KOPT-K1 (cell line): ENCODE data around the gene AFAP1L1.
"Not testable (repeated sequence)": the region's sequence is repeated elsewhere in the genome, so short reads cannot be mapped to it uniquely, and the experiment has no call there.

Experiments
- H3K27ac ChIP-seq: fragments of 200-600 bp; sonication (generic); 2 replicates; pipeline ENCODE4 v1.5.1; 2016; ENCODE audit warnings: antibody characterized with exemption, mild to moderate bottlenecking, low read depth, low read length; ENCODE audit not compliant: poor library complexity, severe bottlenecking
- H3K36me3 ChIP-seq: fragments of 200-600 bp; sonication (generic); 2 replicates; pipeline ENCODE4 v1.5.1; 2017; ENCODE audit warnings: antibody characterized with exemption, mild to moderate bottlenecking, low read length, moderate library complexity; ENCODE audit not compliant: insufficient read depth
- H3K9me3 ChIP-seq: fragments of 200-600 bp; sonication (generic); 2 replicates; pipeline ENCODE4 v1.5.1; 2017; ENCODE audit warnings: antibody characterized with exemption, low read length, mild to moderate bottlenecking; ENCODE audit not compliant: insufficient read depth, poor library complexity, severe bottlenecking

Gene AFAP1L1

DNA sequence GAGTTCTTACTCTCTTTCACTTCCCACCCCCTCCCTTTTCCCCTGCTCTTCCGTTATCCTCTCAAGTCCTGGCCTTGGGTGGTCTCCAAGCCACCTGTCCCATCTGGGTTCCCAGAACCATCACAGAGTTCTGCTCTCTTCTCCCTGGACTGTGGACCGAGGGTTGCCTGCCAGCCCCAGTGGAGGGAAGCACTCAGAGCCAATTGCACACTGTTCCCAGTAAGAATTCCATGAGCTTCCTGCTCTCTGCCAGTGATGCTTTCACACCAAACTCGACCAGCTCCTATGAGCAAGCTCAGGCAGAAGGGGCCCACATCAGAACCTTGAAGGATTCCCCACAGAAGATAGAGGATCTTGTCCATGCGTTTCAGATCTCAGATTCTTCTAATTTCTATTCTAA, 20.1 kb upstream of the AFAP1L1 start:
- Histone ChIP-seq H3K36me3 (no peaks in the 10 kb centered on the region), H3K9me3 (no peaks in the 10 kb centered on the region), H3K27ac (no peak overlapping the region)

DNA sequence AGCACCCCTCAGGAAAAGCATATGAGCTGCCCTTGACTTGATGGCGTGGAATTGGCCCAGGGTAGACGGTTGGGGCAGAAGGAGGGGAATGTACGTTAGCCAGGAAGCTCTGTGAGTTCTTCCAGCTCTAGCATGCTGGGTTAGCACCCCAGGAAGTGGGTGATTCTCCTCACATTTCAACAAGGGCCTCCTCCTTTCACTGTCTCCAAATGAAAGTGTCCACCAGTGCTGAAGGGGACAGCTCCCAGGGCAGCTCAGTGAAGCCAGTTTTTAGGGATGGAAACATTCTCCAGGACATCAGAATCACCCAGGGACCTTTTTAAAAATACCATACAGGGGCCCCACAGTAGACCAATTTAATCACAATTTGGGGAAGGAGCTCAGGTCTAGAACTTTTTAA, 17.2 kb upstream of the AFAP1L1 start:
- no peaks in the 10 kb centered on the region for H3K9me3 ChIP-seq

DNA sequence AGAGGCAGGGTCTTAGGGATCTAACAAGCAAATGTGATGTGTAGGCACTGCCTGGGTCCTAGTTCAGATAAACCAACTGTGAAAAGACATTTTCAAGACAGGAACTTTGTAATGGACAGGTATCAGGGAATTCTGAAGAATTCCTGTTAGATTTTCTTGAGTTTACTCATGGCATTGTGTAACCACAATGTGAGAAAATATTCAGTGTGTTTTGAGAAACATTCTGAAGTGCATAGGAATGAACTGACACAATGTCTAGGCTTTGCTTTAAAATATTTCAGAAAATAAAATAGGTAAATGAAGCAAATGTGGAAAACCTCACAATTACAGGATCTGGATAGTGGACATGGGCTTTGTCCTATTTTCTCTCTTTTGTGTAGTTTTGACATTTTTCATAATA, 15.2 kb upstream of the AFAP1L1 start:
- Histone ChIP-seq H3K27ac (no peak overlapping the region), H3K9me3 (no peaks in the 10 kb centered on the region), H3K36me3 (no peaks in the 10 kb centered on the region)

More for the DNA sequence above, 17.2 kb upstream of the AFAP1L1 start:
- no peak overlapping the region for H3K27ac ChIP-seq
- H3K36me3 ChIP-seq = no peaks in the 10 kb centered on the region

DNA sequence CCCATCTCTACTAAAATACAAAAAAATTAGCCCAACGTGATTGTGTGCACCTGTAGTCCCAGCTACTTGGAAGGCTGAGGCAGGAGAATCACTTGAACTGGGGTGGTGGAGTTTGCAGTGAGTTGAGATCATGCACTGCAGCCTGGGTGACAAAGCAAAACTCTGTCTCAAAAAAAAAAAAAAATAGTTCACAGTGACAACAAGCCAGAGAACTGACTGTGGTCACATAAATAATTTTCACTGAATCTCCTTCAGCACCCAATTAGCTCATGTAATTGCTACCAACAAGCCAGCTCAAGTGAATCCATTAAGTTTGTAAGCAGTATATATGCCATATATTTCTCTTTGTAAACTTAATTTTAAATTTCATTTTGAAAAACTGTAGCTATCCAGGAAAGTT, 14.5 kb upstream of the AFAP1L1 start:
- Histone ChIP-seq H3K9me3 (no peaks in the 10 kb centered on the region), H3K27ac (no peak overlapping the region), H3K36me3 (no peaks in the 10 kb centered on the region)

DNA sequence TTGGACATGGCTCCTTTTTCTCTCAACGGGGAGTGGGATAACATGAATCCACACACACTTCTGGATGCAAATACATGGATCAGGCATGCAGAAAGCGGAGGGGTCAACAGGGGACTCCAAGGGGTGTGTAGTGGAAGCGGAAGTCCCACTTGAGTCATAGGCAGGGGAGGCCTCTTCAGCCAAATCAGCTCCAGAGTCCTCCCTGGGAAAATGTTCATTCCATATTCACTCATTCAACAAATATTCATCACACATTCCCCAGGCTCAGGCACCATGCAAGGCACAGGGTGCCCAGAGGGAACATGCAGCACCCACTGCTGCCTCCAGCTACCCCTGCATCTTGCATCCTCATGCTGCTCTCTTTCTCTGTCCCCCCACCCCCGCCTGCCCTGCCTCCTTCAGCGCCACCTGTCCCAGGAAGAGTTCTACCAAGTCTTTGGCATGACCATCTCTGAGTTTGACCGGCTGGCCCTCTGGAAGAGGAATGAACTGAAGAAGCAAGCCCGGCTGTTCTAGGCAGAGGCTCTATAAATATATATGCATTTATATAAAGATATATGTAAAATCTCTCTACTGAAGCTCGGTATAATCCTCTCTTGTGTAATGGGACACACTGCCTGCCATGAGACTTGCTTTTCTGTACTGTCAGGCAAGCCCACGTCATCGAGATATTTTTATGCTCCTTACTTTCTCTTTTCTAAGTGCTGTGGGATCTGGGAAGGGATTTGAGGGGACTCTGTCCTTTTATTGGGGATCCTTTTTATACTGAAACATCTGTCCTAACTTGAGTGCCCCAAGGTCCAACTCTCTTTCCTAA, 13.6 kb upstream of the AFAP1L1 start:
- H3K36me3 ChIP-seq = no peaks in the 10 kb centered on the region
- H3K9me3 ChIP-seq = no peaks in the 10 kb centered on the region
- no peak overlapping the region for H3K27ac ChIP-seq

DNA sequence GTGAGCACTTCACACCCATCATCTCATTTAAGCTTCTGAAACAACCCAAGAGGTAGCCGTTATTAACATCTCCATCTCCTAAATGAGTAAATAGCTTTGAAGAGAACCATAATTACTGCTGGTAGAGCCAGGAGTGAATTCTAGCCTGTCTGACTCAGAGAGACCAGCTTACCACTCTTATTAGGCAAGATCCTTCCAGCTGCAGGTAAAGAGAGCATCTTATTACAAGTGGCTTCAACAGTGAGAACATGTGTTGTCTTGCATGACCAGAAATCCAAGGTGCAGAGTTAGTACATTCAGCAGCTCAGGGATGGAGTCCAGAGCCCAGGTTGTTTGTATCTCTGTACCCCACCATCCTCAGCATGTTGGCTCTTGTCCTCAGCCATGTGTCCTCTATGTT, 10.9 kb upstream of the AFAP1L1 start:
- Histone ChIP-seq H3K36me3 (no peaks in the 10 kb centered on the region), H3K27ac (no peak overlapping the region), H3K9me3 (no peaks in the 10 kb centered on the region)

DNA sequence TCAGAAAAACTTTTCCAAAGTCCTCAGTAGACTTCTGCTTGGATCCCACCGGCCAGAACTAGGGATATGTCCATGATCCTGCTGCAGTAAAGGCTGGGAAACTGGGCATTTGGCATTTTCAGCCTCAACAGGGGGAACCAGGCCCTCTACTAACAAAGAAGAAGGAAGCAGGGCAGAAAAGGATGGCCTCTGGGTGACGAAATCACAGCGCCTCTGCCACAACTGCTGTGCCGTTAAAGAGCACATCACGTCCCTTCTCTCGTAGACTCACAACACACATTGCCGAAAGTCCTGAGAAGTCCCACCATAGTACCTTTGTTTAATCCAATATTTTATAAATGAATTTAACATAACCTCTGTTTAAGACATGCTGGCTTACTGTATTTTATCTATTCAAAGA, 10.4 kb upstream of the AFAP1L1 start:
- Histone ChIP-seq H3K27ac (no peak overlapping the region), H3K9me3 (no peaks in the 10 kb centered on the region), H3K36me3 (no peaks in the 10 kb centered on the region)

DNA sequence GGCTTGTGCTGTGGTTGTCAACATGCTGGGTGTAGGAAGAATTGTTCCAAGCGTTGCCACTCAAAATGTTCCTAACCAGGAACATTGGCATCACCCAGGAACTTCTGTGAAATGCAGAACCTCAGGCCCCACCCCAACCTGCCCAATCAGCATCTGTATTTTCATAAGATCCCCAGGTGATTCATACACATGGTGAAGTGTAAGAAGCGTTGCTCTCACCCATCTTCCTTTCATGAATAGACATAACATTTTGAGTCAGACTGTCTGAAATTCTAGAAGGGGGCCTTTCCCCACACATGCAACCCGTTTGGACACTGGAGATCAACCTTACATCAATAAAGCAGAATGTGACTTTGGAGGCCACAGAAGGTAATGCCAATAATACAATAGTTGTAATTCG, 9.3 kb upstream of the AFAP1L1 start:
- no peaks in the 10 kb centered on the region for H3K9me3 ChIP-seq
- H3K36me3 ChIP-seq = no peaks in the 10 kb centered on the region
- no peak overlapping the region for H3K27ac ChIP-seq

DNA sequence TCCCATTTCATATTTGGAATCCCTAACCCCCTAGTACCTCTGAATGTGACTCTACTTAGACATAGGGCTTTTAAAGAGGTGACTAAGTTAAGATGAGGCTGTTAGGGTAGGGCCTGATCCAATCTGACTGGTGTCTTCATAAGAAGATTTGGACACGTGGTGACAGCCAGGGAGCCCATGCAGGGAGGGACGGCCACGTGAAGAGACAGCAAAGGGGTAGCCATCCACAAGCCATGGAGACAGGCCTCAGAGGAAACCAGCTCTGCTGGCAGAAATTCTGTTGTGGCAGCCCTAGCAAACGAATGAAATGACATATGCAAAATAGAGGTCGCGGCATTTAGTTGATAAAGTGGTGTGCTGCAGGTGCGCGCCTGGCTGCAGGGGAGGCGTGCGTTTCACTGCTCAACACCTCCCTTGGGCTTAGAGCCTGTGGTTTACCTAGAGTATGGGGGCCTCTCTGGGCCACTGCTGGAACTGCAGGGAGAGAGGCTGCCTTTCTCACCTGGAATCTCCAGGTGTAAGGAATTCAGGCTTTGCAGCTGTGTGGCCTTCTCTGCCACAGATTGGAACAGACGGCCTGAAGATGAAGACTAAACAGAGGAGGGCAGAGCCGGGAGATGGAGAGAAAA, 7.1 kb upstream of the AFAP1L1 start:
- H3K27ac ChIP-seq = no peak overlapping the region
- peaks cover 16% of the 10 kb centered on the region for H3K9me3 ChIP-seq

DNA sequence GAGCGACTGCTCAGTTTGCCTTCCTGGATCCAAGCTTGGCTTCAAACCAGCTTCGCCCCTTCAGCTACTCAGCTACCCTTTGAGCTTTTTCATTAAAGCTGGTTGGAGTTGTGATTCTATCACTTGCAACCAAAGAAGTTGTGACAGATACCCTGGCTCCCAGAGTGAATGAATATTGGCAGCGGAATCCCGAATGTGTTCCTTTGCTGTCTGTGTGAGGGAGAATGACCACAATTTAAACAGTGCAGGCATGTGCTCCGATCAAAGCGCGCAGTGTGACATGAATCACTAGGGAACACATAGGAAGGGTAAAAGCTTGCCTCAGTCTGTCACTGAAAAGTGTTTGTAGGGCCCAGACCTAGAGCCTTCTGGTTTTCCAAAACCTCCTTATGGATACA, 6.6 kb upstream of the AFAP1L1 start:
- peaks cover 16% of the 10 kb centered on the region for H3K9me3 ChIP-seq
- no peak overlapping the region for H3K27ac ChIP-seq
- no peaks in the 10 kb centered on the region for H3K36me3 ChIP-seq

More for the DNA sequence above, 7.1 kb upstream of the AFAP1L1 start:
- H3K36me3 ChIP-seq = no peaks in the 10 kb centered on the region

DNA sequence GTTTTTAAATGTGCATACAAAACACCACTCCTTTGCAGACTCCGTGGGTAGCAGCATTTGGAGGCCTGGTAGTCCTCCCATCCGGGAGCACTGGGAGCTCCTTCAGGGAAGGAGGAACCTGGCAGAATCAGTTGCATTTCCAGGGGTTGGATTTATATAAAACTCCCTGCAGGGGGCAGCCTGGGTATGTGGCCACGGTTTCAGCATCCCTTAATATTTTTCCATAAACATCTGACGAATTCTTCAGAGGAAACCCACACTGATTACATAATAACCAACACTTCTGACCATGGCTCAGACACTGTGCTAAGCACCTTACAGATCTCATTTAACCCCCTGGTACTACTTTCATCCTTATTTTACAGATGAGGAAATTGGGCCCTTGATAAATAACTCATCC, 6.1 kb upstream of the AFAP1L1 start:
- H3K36me3 ChIP-seq = no peaks in the 10 kb centered on the region
- no peak overlapping the region for H3K27ac ChIP-seq
- H3K9me3 ChIP-seq = peaks cover 16% of the 10 kb centered on the region

DNA sequence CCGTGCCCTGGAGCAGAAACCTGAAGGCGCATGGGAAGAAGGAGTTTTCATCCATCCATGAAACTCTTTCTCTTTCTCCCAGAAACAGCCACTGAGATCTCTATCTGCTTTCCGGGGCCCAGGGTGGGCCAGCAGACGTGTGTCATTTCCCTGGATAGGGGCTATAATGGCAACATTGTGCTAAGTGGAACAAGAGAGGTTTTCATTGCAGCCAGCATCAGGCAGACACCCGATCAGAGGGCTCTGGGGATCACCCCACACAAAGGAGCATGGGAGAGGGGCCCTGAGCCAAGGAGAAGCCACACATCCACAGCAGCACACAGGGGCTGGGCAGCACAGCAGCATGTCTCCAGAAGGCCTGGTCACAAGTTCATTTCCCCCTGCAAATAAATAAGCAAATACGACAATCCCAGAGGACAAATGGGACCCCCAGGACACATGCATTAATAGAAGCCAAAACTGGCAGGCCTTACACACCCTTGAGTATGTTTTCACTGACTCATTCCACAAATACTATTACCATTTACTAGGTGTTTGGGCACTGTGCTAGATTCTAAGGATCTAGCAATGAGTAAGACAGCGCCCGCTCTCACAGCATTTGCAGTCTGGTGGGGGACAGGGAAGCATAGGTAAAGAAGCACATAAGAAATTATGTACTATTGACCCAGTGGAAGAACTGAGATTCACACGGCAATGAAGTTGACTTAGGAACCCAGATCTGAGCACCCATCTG, 4.3 kb upstream of the AFAP1L1 start:
- no peaks in the 10 kb centered on the region for H3K36me3 ChIP-seq
- H3K9me3 ChIP-seq = peaks cover 16% of the 10 kb centered on the region
- no peak overlapping the region for H3K27ac ChIP-seq

DNA sequence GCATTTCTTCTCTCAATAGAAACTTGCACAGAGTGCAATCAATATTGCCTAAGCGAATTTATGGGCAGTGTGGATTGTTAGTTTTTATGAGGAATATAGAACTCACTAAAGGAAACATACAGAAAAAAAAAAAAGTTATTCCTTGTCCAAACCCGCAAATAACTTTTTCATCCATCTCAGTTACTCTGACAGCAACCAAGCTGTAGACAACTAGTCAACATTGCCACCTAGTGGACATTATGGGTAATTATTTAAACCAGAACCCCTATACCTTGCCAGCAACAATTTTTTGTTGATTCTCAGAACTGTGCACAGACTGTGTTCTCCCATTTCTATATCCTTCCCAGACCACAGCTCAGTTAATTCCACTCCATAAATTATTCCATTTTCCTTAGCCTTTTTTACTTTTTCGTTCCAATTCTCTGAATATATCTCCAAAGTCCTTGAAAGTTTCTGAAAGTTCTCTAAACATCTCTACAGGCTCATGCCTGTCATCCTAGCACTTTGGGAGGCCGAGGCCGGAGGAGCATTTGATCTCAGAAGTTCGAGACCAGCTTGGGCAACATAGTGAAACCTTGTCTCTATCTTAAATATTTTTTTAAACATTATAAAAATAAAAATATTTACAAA, 2.6 kb upstream of the AFAP1L1 start:
- peaks cover 16% of the 10 kb centered on the region for H3K9me3 ChIP-seq
- H3K36me3 ChIP-seq = no peaks in the 10 kb centered on the region
- no peak overlapping the region for H3K27ac ChIP-seq

DNA sequence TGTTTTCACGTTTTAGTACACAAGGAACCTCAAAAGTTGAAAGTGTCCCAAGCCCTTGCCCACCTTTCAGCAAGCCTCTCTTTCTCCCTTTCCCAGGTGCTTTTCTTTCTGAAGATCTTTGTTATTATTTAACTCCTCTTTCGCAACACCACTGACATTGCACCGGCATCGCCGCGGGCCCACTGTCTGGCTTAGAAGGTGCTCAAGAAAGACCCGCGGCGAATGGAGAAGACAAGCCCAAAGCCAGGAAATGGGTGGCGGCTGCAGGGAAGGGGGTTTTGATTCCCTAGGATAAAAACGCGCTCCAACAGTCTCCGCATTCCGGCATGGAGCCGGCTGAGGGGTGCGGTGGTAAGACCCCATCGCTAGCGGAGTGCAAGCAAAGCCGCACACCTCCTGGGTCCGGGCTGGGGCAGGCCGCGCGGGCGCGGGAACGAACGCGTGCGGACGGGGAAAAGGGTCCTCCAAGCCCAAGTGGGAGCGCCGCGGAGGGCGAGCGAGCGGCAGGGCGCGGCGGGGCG, 404 bp upstream of the AFAP1L1 start:
- H3K9me3 ChIP-seq = peaks cover 16% of the 10 kb centered on the region
- no peak overlapping the region for H3K27ac ChIP-seq

DNA sequence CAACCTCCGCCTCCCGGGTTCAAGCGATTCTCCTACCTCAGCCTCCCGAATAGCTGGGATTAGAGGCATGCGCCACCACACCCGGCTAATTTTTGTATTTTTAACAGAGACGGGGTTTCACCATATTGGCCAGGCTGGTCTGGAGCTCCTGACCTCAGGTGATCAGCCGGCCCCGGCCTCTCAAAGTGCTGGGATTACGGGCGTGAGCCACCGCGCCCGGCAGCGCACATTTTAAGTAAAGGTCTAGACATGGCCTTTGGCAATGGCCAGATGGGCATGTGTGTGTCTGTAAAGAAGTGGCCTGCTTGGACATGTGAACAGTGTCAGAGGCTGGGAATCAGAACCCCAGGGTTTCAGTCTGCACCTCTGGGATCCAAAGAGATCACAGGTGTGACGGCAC, 1.1 kb downstream of the AFAP1L1 start:
- not testable (repeated sequence) for H3K27ac ChIP-seq, H3K36me3 ChIP-seq
- peaks cover 14% of the 10 kb centered on the region for H3K9me3 ChIP-seq

More for the DNA sequence above, 404 bp upstream of the AFAP1L1 start:
- H3K36me3 ChIP-seq = no peaks in the 10 kb centered on the region
